EH (cell line): ENCODE results near the gene DNMT3B.
"Not testable (repeated sequence)": the region's sequence is repeated elsewhere in the genome, so short reads cannot be mapped to it uniquely, and the experiment has no call there.

Experiments
- DNase-seq: peaks from one replicate; pipeline ENCODE4 v3.0.0-alpha.2; 2015; ENCODE audit warnings: low read depth

DNMT3B gene

DNA sequence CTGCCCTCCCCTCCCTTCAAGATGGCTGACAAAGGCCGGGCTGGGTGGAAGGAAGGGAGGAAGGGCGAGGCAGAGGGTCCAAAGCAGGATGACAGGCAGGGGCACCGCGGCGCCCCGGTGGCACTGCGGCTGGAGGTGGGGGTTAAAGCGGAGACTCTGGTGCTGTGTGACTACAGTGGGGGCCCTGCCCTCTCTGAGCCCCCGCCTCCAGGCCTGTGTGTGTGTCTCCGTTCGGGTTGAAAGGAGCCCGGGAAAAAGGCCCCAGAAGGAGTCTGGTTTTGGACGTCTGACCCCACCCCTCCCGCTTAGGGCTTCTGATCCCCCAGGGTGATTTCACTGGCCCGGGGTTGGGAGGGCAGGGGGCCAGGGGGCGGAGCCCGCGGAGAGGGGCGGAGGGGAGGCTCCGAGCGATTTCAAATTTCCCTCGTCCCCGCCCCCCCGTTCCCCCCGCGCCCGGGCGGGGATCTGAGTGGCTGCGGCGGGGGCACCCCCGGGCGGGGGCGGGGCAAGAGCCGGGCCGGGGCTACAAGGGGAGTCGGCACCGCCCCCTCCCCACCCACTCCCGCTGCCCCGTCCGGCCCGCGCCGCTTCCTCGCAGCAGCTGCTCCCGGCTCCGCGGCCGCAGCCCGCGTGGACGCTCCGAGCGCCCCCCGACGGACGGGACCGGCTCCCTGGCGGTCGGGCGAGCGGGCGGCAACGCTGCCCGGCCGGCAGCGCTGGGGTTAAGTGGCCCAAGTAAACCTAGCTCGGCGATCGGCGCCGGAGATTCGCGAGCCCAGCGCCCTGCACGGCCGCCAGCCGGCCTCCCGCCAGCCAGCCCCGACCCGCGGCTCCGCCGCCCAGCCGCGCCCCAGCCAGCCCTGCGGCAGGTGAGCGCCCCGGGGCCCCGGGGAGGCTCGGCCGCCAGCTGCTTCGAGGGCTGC, at the start of gene DNMT3B:
Gene DNMT3B (plus strand): TSS at position 555 of the 923 bp plus-strand sequence. CDS start 17,939 bp downstream, outside the sequence.
- DNase-seq: peak; percentile 83

DNA sequence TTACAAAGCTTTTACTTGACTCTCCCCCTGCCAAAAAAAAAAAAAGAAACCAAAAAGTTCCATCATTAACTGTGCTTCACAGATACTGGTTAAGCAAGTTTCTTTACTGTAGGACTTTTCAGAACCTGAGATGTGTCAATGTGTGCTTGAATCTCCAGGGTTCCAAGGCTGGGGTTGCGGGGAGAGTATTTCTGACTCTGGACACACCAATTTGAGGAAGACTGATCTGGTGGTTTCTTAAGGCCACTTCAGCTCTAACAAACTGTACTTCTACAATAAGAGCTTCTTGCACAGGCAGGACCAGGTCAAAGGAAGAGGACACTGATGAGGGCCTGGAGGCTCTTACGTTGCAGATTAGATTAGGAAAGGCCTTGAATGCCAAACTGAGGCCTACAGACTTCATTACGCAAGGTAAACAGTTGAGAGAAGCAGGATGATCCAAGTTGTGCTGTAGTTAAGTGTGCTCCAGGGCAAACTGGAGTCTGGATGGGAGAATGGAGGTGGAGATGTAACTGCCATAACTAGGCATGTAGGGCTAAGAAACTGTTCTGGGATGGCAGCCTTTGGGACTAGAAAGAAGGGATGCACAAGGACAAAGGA, 43.3 kb upstream of the DNMT3B start:
- no peak for DNase-seq

DNA sequence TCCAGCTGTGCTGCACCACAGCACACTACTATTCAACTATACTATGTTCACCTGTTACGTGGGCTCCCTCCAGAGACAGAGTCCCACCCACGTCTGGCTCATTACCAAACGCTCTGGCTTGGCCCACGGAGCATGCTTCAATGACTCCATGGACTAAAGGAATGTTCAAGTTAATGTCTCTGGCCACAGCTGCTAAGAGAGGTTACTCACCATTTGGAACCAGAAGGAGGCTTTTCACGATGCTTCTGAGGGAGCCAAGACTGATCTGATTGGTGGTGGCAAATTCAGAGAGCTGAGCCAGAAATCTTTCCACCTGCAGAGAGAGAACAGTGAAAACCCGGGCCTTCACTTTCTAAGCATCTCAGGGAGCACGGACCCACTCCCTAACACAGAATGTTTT, 34.5 kb upstream of the DNMT3B start:
- DNase-seq: peak; percentile 87

DNA sequence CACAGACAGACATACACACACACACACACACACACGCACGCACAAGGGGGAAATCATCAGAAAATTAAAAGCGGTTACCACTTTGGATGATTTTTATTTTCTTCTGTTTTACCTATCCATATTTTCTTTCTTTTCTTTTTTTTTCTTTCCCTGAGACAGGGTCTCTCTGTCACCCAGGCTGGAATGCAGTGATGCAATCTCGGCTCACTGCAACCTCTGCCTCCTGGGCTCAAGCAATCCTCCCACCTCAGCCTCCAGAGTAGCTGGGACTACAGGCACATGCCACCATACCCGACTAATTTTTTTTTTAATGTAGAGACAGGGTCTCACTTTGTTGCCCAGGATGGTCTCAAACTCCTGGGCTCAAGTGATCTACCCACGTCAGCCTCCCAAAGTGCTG, 33.8 kb upstream of the DNMT3B start:
- not testable (repeated sequence) for DNase-seq

DNA sequence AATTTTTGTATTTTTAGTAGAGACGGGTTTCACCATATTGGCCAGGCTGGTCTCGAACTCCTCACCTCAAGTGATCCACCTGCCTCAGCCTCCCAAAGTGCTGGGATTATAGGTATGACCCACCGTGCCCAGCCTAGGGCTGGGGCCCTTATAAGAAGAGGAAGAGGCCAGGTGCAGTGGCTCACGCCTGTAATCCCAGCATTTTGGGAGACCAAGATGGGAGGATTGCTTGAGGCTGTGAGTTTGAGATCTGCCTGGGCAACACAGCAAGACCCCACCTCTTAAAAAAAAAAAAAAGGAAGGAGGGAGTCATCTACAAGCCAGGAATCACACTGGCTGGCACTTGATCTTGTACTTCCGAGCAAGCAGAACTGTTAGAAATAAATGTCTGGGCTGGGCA, 32.9 kb upstream of the DNMT3B start:
- not testable (repeated sequence) for DNase-seq

DNA sequence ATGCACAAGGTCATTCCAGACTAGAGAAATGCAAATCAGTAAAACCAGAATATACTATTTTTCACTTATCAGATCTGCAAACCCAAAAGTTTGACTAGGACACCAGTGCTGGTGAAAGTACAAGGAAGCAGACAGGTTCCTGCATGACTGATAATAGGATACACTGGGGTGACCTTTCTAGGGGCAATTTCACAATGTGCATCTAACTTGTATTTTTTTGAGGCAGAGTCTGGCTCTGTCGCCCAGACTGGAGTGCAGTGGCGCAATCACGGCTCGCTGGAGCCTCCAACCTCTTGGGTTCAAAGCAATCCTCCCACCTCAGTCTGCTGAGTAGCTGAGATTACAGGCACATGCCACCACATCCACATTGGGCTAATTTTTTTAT, 30.3 kb upstream of the DNMT3B start:
- peak; percentile 33 for DNase-seq

DNA sequence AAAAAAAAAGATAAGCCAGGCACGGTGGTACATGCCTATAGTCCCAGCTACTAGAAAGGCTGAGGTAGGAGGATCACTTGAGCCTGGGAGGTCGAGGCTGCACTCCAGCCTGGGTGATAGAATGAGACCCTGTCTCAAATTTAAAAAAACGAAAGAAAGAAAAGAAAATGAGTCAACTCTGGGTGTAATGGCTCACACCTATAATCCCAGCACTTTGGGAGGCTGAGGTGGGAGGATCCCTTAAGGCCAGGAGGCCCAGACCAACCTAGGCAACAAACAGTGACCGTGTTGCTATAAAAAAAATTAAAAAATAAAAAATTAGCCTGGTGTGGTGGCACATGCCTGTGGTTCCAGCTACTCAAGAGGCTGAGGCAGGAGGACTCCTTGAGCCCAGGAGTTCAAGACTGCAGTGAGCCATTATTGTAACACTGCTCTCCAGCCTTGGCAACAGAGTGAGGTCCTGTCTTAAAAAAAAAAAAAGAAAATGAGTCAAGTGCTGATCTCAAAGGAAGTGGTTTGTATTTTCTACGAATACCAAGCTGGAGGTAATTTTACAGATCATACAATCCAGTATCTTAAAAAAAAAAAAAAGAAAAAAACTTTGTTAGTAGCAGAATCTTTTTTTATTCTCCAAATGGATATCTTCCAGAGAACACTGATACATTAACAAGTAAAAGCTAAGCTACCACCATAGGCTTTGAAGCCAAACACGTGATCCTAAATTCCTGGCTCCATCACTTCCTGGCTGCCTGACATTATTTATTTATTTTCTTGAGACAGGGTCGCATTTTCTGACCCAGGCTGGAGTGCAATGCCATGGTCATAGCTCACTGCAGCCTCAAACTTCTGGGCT, 24.6 kb upstream of the DNMT3B start:
- DNase-seq: peak; percentile 86

DNA sequence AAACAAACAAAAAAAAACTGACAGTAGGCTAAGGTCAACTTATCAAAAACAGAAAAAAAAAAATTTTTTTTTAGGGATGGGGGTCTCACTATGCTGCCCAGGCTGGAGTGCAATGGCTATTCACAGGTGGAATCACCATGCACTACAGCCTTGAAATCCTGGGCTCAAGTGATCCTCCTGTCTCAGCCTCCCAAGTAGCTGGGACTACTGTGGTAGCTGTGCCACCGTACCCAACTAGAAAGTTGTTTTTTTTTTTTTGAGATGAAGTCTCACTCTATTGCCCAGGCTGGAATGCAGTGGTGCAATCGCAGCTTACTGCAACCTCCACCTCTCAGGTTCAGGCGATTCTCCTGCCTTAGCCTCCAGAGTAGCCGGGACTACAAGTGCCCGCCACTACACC, 21.0 kb upstream of the DNMT3B start:
- no peak for DNase-seq

DNA sequence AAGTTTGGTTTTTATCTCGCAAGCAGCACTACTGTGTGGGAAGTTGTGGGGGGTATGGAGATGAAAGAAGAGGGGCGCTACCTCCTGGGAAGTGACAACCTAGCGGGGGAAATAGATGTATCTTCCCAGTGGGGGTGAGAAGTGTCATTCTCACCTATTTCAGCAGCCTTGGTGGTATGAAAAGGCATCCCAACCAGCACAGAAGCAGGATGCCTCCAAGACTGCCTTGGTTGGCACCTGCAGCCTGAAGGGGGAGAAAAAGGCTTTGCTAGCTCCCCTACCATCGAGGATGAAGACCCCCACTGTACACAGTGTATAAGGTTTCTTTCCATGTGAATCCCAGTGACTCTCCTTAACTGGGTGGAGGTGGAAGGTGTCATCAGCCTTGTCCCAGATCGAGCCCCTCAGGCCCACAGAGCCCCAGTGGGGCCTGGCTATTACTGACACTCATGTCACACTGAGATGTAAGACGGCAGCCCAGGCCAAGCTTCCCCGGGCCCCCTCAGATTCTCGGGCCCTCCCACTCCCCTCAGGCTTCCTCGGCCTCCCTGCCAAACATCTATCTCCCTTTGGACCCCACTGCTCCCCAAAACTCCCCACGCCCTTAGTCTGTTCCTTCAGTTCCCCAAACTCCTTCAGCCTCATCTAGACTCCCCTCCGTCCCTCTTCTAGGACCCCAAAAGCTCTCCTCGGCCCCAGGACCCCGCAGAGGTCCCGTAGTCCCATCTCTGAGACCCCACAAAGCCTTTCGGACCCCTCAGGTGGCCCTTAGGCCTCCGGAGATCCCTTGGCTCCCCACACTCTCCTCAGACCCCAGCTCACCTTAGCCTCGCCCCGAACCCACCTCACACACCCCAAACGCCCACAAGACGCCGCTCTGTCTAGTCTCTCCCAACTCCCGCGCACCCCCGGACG, 19.6 kb upstream of the DNMT3B start:
- DNase-seq: peak; percentile 9

DNA sequence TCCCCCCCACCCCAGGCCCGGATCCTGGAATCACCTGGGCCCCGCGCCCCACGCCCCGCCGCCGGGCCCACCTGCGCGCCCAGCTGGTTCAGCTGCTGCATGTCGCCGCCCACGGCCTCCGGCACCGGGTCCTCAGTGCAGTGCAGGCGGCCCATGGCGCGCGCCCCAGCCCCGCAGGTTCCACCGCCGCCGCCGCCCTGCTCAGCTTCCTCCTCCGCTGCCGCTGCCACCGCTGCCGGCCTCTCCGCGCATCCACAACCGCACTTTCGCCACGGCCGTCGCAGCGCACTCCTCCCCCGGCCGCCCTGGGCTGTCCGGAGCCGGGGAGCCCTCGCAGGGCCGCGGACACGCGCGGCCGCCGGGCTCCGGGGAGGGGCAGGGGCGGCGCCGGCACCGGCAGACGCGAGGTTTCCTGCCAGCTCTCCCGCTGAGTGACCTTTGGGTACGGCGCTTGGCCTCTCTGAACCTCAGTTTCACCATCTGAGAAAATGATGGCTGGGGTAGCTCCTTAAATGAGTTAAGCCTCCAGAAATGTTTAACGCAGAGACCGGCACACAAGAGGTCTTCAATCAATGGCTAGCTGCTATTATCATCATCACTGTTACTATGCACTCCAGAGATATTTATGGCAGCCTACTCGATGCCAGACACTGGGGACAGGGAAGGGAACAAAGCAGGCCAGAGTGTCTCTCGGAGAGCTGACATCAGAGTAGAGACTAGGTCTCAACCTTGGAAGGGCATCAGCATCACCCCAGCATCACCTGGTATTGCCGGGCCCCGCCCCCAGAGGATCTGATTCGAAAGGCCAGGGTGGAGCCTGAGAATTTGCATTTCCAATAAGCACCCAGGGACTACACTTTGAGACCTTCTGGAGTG, 18.7 kb upstream of the DNMT3B start, which contains the start of gene COMMD7:
Gene COMMD7 (minus strand): TSS at position 231 of the 876 bp plus-strand sequence. CDS start 76 bp downstream, at position 155.
- DNase-seq: peak; percentile 66

DNA sequence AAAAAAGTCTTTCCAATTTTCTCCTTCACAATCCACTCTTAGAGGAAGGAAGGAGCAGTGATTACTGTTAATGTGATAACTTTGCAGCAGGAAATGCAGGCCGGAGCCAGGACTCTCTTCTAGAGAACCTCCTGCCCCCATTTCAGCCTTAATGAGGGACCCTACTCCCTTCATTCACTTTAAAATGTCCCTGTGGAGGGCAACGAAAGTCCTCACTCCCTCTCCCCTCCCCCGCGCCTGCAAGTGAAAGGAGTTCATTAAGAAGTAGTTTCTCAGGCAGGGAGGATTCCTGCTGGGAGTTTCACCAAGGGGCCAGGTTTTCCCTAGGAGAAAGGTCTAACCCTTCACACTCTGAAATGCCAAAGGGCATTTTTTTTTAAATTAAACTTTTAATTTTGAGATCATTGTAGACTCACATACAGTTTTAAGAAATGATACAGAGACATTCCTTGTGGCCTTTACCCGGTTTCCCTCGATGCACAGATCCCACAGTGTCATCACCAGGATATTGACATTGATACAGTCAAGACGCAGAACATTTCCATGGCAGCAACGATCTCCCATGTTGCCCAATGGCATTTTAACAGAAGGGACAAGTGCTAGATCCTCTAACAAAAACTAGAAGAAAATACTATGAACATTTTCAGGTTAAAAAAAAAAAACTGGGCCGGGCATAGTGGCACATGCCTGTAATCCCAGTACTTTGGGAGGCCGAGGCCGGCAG, 12.1 kb upstream of the DNMT3B start:
- peak; percentile 9 for DNase-seq

DNA sequence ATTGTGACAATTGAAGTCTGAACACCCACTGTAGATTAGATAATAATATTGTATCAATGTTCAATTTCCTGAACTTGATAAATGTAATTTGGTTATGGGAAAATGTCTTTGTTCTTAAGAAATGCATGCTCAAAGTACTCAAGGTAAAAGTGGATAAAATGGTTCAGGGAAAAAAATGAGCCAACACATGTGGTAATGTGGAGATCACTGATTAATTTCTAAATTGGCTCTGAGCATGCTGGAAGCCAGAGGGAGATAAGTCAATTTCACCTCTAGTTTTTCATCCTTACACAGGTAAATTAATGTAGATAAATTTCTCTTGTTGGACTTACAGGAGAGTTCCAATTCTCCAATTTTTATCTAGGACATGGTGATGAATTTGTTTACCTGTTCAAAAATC, 10.9 kb upstream of the DNMT3B start:
- no peak for DNase-seq

DNA sequence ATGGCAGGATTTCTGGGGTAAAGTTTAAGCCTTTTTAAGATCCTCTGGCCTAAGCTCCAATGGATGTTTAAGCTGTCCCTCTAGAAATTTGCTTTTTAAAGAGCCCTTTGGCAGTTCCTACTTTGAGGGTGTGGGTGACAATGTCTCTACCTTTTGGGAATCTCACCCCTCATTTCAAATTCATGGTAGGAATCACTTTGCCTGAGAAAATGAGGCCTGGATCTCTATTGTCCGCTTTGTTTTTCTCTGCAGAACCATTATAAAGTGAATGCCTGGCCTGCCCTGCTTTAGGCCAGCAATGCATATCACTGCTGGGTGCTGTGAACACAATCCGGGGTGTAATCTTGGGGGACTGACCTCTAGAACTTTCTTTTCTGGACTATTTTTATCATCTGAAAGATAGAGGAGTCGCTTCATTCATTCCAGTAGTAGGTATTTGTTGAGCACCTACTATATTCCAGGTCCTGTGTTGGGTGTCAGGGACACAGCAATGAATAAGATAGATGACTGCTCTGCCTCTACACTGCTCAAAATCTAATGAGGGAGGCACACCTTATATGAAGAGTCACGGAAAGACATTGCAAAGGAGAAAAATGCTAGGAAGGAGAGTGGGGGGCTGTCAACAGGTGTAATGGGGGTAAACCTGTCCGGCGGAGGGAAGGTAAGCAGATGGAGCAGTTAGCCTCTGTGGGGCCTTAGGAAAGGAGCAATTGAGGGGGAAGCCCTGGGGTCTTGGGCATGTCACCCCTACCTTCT, 10.3 kb upstream of the DNMT3B start:
- DNase-seq: no peak

DNA sequence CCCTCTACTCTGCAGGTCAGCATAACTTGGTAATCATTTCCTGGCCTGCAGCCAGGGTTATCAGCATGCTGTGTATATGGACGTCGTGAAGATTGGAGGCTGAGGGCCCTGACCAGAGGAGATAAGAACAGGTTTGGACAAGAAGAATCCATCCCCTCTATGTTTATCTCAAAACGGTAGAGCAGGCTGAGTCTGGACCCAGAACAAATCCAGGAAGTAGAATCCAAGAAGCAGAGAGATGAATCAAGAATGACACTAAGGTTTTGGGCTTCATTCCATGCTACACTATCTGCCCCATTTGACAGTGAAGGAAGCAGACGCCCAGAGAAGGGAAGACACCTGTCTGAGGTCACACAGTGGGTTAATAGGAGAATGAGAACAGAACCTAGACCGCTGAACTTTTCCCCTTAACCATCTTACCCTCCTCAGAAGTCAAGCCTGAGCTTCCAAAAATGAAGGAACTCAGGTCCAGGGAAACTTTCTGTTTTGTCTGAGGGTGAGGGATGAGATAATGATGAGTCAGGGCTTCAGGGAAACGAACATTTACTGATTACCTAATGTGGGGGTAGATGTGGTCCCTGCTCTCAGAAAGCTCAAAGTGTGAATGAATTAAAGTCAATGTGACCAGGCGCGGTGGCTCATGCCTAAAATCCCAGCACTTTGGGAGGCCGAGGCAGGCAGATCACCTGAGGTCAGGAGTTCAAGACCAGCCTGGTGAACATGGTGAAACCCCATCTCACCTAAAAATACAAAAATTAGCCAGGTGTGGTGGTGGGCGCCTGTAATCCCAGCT, 9.5 kb upstream of the DNMT3B start:
- DNase-seq: peak; percentile 79

DNA sequence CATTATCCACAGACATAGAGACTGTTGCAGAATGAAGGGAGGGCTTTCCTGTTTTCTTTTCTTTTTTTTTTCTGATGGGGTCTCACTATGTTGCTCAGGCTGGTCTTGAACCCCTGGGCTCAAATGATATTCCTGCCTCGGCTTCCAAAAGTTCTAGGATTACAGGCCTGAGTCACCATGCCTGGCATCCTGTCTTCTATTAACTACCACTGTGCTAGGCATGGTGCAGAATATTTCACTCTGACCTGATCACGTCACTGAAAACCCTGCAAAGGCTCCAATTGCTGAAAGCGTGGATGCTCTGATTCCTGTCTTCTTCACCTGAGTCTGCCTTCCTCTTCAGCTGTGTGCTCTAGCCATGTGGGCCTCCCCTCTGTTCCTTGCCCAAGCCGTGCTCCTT, 8.5 kb upstream of the DNMT3B start:
- DNase-seq: peak; percentile 51

DNA sequence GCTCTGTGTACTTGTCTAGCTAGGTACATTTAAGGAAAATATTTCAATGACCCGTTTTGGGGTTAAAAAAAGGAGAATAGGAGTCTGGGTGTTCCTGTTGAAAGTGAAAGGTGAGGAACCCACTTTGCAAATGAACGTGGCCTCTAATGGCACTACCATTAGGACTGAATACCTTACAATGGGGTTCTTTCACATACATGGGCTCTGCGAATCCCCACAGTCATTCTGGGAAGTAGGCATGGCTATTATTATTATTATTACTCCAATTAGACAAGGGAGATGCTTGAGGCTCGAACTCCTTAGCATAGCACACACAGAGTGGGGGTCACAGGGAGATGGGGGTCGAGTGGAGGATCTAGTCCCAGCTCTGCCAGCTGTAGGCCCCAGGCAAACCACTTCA, 6.0 kb upstream of the DNMT3B start:
- no peak for DNase-seq

DNA sequence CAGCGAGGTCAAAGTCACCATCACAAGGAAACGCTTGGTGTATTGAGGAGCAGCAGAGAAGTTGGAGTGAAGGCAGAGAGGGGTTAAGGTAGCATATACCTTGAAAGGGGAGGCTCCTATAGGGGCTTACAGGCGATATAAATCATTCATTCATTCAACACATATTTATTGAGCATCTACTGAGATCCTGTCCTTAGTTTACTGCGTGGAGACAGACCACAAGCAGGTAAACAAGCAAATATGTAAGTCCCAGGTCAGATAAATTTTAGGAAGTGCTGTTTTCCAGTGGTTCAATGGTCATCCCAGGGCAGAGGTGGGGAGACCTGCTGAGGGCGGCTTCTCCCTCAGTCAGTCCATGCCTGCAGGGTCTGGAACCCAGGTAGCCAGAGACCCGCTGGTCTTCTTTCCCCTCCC, 761 bp upstream of the DNMT3B start:
- no peak for DNase-seq

DNA sequence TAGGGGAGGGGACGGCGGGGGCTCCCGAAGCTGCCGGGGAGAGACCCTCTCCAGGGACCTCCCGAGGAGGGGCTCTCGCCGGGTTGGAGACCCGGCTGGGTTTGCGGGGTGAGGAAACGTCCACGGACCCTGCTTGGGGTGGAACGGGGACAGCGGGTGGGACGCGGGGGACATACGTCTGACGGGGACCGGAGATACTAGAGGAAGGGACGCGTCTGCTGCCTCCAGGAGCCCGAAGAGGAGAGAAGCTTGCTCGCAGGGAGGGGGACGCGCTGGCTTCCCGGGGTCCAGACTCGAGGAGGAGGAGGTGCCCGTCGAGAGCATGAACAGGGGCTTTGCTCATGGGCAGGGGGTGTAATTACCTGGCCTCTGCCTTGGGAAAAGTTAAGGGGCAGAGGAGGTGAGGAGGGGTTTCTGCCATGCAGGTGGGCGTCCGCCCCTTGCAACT, 593 bp downstream of the DNMT3B start:
- DNase-seq: peak; percentile 33
